ENCODE results near the gene FAR2. TPM values are rescaled to one million over a fixed set of nuclear protein-coding genes. Genes with fewer than 3 reads are reported as not detected.

Gene FAR2
- total and polyA plus RNA-seq, 8 donors: 1.7 to 96.7 (median 3.3) TPM; not detected in 1

DNA sequence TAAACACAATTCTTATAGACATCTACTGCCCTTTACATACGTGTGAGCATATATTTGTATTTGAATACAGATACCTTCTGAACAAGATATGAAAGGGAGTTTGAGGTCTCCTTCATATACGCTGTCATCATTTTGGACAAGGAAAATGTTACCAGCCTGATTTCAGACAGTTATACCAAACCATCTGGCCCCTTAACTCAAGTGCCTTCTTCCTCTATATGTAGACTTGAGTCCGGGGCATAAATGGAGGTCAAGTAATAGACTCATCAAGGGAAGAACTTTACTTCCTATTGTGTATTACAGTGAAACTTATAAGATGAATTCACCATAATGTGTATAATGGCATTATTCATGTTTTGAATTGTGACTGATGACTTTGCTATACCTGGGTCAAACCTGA, 52.2 kb downstream of the FAR2 start:
- Histone ChIP-seq H3K36me3 (no peaks in the 10 kb centered on the region), H3K4me1 (no peaks in the 10 kb centered on the region), H3K4me3 (no peak overlapping the region), H3K27me3 (no peaks in the 10 kb centered on the region), H3K27ac (no peak overlapping the region), H3K9me3 (no peaks in the 10 kb centered on the region)
- 55 to 72% (median 69%) methylated on average over 3 of the region's 3 CpGs for WGBS, 5 donors
- DNase-seq: no peak
- intact Hi-C loops (cut with DNase I; ENCODE audit: low total_unique reads): no loop called here
- TF ChIP-seq POLR2A (IDR thresholded peaks at IDR 0.05) (no peak), EP300 (IDR thresholded peaks at IDR 0.05) (no peak), POLR2AphosphoS5 (IDR thresholded peaks at IDR 0.05) (no peak)
- TF ChIP-seq, protein P1, sequence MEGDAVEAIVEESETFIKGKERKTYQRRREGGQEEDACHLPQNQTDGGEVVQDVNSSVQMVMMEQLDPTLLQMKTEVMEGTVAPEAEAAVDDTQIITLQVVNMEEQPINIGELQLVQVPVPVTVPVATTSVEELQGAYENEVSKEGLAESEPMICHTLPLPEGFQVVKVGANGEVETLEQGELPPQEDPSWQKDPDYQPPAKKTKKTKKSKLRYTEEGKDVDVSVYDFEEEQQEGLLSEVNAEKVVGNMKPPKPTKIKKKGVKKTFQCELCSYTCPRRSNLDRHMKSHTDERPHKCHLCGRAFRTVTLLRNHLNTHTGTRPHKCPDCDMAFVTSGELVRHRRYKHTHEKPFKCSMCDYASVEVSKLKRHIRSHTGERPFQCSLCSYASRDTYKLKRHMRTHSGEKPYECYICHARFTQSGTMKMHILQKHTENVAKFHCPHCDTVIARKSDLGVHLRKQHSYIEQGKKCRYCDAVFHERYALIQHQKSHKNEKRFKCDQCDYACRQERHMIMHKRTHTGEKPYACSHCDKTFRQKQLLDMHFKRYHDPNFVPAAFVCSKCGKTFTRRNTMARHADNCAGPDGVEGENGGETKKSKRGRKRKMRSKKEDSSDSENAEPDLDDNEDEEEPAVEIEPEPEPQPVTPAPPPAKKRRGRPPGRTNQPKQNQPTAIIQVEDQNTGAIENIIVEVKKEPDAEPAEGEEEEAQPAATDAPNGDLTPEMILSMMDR (IDR thresholded peaks at IDR 0.05): no peak

DNA sequence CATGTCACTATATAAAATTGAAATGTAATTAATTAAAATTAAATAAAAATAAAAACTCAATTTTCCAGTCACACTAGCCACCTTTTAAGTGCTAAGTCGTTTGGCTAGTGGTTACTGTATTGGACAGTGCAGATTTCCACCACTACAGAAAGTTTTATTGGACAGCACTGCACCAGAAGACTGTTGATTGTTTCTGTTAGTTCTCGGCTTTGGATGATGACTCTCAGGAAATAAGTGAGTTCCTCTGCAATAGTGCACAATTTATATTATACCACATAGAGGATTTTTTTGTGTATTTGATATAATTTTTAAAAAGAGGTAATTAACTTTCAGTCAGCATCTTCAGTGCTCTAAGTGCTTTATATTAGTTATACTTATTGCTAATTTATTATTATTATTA, 52.7 kb downstream of the FAR2 start:
- Histone ChIP-seq H3K27me3 (no peaks in the 10 kb centered on the region), H3K36me3 (no peaks in the 10 kb centered on the region), H3K9me3 (no peaks in the 10 kb centered on the region), H3K27ac (no peak overlapping the region), H3K4me1 (no peaks in the 10 kb centered on the region), H3K4me3 (no peak overlapping the region)
- WGBS, 5 donors: 68 to 80% (median 73%) methylated on average over 2 of the region's 2 CpGs
- DNase-seq: no peak
- intact Hi-C loops (cut with DNase I; ENCODE audit: low total_unique reads): no loop called here
- TF ChIP-seq EP300 (IDR thresholded peaks at IDR 0.05) (no peak), POLR2A (IDR thresholded peaks at IDR 0.05) (no peak), POLR2AphosphoS5 (IDR thresholded peaks at IDR 0.05) (no peak)
- TF ChIP-seq, protein P1 (IDR thresholded peaks at IDR 0.05): no peak

DNA sequence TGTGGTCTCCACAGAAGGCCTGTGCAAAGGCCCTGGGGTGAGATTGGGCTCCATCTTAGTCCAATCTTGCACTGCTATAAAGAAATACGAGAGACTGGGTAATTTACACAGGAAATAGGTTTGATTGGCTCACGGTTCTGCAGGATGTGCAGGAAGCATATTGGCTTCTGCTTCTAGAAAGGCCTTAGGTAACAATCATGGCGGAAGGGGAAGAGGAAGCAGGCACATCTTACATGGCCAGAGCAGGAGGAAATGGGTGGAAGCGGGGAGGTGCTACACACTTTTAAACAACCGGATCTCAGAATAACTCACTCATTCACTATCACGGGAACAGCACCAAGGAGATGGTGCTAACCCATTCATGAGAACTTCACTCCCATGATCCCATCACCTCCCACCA, 55.4 kb downstream of the FAR2 start:
- 86 to 92% (median 90%) methylated on average over 6 of the region's 6 CpGs for WGBS, 5 donors
- H3K27me3 ChIP-seq: no peaks in the 10 kb centered on the region
- no peaks in the 10 kb centered on the region for H3K9me3 ChIP-seq
- peaks cover 0 to 5% (median 0%) of the 10 kb centered on the region in 4 donors for H3K4me1 ChIP-seq
- no peak for DNase-seq
- TF ChIP-seq, protein P1 (IDR thresholded peaks at IDR 0.05): no peak
- TF ChIP-seq POLR2AphosphoS5 (IDR thresholded peaks at IDR 0.05) (no peak), POLR2A (IDR thresholded peaks at IDR 0.05) (no peak), EP300 (IDR thresholded peaks at IDR 0.05) (no peak)
- no peaks in the 10 kb centered on the region for H3K36me3 ChIP-seq
- no peak overlapping the region for H3K27ac ChIP-seq
- intact Hi-C loops (cut with DNase I; ENCODE audit: low total_unique reads): no loop called here
- no peak overlapping the region for H3K4me3 ChIP-seq

DNA sequence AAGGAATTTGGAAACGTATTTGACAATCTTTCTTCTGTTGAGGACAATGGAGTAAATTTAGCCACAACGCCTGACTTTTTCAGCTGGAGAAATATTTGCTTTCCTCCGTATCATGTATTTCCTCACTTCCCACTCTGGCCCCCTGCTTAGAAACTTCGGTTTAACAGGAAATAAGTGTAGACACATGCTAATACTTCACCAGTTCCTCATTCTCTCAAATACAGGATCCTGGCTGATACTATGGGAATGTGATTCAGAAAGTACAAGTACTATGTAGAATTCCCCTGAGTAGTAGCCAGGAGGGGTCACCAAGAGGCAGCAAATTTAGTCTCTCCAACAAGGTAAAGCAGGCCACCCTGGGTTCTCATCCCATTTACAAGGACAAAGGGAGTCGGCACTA, 58.0 kb downstream of the FAR2 start:
- Histone ChIP-seq H3K4me1 (peaks cover 0 to 5% (median 0%) of the 10 kb centered on the region in 4 donors), H3K4me3 (no peak overlapping the region), H3K9me3 (no peaks in the 10 kb centered on the region), H3K36me3 (no peaks in the 10 kb centered on the region), H3K27ac (peak overlapping the region in 1 of 5 donors; percentile 14), H3K27me3 (no peaks in the 10 kb centered on the region)
- intact Hi-C loops (cut with DNase I; ENCODE audit: low total_unique reads): no loop called here
- TF ChIP-seq EP300 (IDR thresholded peaks at IDR 0.05) (no peak), POLR2AphosphoS5 (IDR thresholded peaks at IDR 0.05) (no peak), POLR2A (IDR thresholded peaks at IDR 0.05) (no peak)
- TF ChIP-seq, protein P1 (IDR thresholded peaks at IDR 0.05): no peak
- 39 to 57% (median 43%) methylated on average over 5 of the region's 5 CpGs for whole genome bisulfite sequencing, 5 donors
- DNase-seq: peak in 1 of 2 donors; percentile 9
